GM18873 (cell line): Measurements from ENCODE around the gene TRAK1.
"Not testable (repeated sequence)": the region's sequence is repeated elsewhere in the genome, so short reads cannot be mapped to it uniquely, and the experiment has no call there.

Experiments used
- ATAC-seq: cut with Tn5 transposase; IDR thresholded peaks from one replicate; pipeline ENCODE4 v1.9.1; 2021; ENCODE audit warnings: mild to moderate bottlenecking, moderate library complexity, moderate number of reproducible peaks; ENCODE audit not compliant: unreplicated experiment, low FRiP score

The TRAK1 gene, protein sequence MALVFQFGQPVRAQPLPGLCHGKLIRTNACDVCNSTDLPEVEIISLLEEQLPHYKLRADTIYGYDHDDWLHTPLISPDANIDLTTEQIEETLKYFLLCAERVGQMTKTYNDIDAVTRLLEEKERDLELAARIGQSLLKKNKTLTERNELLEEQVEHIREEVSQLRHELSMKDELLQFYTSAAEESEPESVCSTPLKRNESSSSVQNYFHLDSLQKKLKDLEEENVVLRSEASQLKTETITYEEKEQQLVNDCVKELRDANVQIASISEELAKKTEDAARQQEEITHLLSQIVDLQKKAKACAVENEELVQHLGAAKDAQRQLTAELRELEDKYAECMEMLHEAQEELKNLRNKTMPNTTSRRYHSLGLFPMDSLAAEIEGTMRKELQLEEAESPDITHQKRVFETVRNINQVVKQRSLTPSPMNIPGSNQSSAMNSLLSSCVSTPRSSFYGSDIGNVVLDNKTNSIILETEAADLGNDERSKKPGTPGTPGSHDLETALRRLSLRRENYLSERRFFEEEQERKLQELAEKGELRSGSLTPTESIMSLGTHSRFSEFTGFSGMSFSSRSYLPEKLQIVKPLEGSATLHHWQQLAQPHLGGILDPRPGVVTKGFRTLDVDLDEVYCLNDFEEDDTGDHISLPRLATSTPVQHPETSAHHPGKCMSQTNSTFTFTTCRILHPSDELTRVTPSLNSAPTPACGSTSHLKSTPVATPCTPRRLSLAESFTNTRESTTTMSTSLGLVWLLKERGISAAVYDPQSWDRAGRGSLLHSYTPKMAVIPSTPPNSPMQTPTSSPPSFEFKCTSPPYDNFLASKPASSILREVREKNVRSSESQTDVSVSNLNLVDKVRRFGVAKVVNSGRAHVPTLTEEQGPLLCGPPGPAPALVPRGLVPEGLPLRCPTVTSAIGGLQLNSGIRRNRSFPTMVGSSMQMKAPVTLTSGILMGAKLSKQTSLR

DNA sequence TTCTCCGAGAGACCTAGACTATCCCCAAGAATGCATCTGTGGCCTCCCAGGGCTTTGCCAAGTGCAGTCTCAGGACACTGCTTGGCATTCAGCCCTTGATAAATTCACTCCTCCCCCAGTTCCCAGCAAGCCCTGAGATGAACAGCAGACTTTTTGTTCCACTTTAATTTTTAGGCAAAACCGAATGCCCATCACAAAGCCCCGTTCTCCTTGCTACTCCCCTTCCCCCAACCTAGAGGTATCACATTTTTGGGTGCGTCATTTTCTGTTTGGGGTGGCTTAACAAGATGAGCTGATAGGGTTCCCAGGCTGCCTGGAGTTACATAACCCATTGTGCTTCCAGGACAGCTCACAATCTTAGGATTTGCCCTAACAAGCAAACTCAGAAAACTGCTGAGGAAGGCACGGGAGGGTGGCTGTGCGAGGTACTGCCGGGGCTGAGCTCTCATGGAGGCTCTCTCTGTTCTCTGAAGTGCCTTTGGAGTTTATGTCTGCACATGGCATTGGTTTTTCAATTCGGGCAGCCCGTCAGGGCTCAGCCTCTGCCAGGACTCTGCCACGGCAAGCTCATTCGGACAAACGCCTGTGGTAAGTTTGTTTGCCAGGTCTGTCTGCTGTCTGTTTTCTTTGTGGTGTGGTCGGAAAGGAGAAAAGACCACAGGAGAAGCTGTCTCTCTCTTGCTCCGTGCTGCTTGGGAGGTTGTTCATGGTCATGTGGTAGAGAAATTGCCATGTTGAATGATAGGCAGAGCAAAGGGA lies at the start of gene TRAK1:
TRAK1 (plus strand) TSS at position 385 of the 759 bp plus-strand sequence; CDS start at position 498, 113 bp downstream.
- ATAC-seq = no peak

DNA sequence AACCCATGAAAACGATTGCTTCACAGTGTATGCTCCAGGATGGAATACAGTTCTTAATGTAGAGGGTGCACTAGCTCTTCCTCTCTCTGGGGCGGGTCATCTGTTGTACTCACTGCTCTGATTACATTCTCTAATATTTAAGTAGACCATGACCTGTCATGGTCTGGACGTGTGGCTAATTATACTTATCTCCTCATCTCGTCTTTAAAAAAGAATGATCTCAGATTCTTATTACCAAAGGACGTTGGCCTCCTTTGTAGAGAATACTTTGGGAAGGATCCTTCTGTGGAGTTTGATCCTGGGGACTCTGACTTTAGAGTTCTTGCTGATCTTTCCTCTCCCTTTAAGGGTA lies 48.4 kb upstream of the TRAK1 start:
- ATAC-seq = no peak

DNA sequence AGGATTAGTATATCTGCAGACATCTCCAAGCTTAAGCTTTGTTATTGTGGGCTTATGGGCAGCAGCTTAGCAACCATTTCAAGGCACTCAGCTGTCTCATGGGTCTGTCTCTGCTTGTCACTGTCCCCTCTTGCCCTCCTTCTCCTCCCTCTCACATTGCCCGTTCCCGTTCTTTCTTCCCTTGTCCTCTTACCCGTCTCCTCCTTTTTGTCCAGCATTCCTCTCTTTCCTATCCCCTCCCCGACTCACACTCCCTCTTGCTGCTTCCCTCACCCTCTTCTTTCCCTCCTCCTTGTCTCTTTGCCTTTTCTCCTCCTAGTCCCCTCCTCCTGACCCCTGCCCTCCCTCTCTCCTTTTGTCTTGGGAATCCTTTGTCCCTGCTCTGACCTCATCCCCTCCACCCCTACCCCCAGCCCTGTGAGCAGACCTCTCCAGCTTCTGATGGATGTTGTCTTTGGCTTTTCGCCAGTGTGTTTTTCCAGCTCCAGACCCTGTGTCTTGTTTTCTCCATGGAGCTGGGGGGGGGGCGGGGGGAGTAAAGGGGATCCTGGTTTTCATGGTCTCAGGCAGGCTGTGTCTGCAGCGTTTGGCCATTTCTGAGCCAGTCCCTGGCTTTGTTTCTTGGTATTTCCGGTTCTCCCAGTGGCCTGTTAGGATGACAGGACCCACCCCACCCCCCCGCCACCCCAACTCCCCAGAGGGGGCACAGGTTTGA lies 47.9 kb upstream of the TRAK1 start:
- no peak for ATAC-seq

DNA sequence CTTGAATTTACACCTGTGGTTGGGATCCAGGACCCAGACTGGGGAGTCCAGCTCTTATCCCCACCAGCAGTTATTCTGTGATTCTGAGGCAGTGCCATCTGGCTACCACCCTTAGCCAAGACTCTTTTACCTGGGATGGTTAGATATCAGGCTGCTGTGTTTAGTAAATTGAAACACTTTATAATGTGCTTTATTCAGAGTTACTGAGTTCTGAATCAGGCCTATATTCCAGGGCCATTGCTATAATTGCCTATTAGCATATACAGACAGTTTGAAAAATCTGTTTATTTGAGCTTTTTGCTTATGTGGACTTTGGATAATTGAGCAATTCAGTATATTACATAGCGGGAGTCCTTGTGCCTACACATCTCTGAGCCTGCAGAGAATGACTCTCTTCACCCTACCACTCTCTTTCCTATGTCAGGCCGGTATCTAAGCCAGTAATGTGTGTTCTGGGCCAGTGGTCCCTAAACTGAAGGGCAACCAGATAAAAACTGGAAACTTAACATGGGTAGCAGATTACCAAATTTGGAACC lies 45.4 kb upstream of the TRAK1 start:
- ATAC-seq = no peak

DNA sequence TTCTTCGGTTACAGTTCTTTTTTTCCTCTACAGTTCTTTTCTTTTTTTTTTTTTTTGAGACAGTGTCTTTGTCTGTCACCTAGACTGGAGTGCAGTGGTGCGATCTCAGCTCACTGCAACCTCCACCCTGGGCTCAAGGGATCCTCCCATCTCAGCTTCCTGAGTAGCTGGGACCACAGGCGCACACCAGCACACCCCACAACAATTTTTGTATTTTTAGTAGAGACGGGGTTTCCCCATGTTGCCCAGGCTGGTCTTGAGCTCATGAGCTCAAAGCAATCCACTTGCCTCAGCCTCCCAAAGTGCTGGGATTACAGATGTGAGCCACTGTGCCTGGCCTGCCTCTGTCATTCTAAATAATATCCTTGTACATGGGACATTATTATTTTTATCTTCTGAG lies 42.6 kb upstream of the TRAK1 start:
- ATAC-seq = not testable (repeated sequence)

DNA sequence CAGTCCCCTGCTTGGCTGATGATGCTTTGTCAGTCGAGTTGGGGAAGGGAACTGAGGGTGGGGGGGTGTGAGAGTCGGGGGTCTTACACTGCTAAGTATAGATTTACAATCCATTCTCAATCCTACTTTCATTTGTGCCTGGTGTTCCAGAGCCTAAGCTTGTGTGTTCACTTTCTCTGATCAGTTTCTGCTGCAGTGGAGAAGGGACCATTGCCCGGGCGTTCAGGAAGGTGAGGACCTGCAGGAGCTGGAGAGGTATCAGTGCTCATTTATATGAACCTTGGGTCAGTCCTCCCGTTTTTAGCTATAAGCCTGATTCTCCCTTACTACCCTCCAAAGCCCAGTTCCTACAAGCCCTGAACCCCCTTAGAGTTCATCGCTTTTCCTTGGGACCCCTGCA lies 41.0 kb upstream of the TRAK1 start:
- no peak for ATAC-seq

DNA sequence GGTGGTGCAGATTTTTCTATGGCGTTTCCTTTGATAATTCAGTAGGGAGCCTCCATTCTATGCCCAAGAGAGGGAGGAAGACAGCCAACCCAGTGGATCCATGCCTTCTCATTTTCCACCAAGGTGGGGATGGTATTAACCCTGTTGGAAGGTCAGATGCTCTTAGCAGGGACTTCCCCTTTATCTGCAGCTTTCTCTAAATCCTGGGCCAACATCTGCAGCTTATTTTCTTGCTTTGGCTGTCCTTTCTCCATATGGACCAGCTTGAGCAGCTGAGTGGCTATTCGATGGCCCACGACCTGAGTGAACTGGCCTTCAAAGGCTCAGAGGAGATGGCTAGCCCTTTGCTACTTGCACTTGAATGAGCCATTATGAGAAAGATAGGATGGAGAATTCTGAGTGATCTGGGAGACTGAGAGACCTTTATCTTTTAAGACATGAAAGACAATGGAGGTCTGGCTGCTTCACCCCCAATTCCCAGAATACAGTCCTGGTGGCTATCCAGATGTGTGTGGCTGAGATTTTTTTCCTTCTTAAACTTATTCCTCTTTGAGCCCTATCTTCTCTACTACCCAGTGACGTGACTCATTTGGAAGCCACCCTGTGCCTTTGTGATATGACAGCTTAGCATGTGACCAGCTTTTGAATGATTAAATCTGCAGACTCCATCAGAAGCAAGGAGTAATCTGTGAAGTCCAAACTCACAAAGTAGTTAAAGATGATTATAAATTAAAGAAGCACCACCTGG lies 39.6 kb upstream of the TRAK1 start:
- no peak for ATAC-seq

DNA sequence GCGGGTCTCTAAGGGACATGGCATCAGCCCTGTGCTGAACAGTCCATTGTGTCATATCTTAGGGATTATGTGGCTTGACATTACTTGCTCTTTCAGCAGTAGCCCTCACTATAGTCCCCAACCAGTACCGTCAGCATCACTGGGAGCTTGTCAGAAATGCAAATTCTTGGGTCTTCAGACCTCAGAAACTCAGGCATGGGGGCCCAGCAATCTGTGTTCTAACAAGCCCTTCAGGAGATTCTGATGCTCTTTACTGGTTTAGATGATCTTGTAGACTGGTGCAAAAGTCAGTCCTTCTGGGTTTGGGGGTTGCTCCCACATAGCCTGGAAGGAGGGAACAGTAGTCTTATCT lies 39.0 kb upstream of the TRAK1 start:
- ATAC-seq = peak; percentile 65

DNA sequence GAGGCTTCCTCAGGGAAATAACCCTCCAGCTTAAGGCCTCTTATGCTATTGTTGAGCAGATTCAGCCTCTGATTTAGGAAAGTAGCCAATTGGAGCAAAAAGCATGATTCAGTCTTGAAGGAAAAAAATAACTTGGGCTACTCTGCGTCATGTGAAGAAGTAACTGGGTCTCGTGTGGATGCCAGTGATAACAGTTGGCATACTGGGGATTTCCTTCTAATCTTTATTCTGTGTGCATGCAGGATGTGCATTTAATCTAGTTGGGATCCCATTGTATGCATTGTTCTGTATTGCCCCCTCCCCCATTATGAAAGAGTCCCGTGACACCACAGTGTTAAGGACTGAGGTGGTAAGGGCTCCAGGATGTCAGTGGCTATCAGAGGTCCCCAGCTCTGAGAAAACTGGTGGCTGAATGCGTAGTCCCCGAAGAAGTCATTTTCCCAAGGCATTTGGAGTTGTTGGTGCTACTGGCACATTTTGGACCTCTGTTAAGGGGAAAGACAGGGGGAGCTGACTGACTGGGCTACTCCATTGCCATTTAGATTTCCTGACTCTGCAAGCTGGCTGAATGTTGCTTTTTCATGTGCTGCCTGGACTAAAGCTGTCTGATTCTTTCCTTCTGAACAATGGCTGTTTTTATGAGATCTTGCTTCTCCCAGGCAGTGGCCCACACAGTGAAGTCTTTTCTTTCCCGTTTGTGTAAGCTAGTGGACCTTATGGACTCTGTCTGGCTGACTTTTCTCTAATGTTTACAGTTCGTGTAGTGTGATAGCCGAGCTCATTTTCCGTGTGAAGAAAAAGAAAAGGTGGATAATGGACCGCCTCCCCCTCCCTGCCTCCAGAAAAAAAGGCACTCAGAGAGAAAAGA lies 38.4 kb upstream of the TRAK1 start:
- no peak for ATAC-seq

DNA sequence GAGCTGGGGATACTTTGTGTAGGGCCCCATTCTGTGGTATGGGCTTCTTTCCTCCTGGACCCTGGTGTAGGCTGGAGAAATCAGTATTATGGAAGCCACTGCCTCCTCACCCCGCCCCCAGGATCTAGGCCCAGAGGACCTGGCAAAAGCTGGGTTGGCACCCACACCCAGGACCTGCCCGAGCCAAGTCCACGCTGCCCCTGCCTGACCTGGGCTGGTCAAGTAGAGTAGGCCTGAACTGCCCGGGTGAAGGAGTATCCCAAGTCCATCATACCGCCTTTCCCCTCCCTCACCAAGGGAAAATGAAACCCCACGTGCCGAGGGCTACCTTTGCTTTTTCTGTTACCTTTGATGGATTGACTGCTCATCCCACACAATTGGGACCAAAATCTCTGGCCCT lies 37.7 kb upstream of the TRAK1 start:
- ATAC-seq = no peak

DNA sequence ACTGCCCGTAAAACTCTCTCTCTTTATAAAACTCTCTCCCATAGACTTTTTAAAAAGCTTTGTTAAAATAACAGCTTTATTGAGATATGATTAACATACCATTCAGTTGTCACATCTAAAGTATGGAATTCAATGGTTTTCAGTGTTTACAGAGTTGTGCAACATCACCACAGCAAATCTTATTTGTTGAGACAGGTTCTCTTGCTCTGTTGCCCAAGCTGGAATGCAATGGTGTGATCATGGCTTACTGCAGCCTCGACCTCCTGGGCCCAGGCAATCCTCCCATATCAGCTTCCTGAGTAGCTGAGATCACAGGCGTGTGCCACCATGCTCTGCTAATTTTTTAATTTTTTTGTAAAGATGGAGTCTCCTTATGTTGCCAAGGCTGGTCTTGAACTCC lies 35.9 kb upstream of the TRAK1 start:
- no peak for ATAC-seq

DNA sequence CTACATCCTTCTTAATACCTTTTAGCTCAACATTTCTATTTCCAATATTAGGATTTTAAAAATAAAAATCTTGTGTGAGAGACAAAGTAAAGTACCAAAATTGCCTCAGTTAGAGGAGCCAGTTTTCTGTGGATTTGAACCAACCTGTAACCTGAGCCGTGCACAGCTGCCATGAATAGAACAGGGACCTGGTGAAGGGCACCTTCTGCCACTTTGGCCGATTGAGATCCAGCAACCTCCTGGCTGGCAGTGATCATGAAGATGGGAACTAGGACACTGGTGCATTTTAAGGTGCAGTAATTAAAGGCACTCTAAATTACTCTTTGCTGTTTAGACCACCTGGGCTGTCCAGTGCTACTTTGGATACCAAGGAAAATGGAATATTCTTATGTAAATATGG lies 34.3 kb upstream of the TRAK1 start:
- no peak for ATAC-seq

DNA sequence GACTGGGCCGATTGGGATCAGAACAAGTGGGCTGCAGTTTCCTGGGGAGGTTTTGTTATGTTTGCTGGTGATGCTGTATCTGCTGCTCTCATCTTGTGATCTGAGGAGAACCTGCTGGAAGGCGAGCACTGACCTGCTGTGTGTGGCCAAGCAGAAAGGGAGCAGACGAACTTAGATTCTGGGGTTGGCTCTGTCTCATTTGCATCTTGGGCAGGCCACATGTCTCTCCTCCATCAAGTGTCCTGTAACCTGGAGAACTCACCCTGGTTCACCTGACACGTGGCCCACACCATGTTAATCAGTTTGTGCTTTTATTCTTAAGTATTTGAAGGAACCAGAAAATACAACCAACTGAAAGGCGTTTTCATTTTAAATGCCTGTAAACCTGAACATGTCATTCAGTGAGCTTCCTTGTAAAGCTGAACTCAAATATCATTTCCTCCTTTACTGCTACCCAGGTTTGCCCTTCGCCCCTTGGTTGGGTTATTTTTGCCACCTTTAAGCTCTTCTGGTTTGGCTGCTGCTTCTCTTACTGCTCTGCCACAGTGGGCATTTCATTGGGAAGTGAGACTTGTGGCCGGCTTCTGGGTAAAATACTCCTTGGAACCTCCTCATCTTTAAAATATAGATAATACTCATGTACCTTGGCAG lies 33.5 kb upstream of the TRAK1 start:
- peak; percentile 68 for ATAC-seq

DNA sequence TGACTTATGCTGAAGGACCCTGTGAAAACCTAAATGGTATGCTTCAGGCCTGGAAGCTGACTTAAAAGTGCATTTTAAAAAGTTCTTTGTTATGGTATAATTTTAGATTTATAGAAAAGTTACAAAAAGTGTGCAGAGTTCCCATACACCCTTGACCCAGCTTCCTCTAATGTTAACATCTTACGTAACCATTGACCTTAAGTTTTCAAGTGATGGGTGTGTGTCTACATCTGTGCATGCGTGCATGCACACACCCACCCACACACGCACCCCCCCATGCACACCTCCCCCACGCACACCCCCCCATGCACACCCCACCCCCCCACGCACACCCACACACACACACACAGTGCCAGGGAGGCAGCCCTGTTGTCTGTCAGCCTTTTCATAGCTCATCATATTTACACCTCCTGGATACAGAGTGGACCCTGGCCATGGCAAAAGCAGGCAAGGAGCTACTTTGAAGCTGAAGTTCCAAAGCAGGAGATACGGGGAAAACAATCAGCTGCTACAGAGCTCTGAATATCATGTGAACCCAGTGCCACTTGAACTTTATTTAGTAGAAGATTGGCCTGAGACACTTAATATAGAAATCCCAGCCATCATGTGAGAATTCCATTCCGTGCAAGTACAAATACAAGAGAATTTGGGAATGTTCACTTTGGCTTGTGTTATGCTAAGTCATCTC lies 30.0 kb upstream of the TRAK1 start:
- ATAC-seq = no peak

DNA sequence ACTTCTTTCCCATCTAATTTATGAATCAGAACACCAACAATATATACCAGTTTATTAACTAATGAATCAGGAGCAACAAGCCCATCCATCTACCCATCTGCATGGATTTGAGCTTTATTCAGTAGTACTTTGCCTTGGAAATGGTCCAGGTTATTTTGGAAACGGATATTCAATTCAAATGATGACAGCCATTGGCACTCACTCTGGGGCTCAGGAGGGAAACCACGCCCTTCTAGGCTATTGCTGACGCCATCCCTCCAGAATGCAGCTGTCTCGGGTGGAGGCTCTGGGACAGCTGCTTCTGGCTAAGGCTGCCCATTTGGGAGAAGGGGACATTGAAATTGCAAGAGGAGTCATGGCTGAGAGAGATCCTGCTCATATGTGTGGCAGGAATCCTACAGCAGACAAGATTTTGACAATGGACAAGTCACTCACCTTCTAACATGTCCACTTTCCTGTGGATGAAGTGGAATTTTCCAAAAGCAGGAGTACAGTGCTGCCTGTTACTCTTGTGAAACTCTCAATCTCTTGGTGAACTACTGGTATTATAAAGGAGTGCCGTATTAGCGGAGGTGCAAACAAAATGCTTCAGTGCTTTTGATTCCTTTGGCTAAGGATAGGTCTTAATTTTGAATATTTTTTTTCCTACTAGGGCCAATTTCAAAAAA lies 29.3 kb upstream of the TRAK1 start:
- ATAC-seq = no peak

DNA sequence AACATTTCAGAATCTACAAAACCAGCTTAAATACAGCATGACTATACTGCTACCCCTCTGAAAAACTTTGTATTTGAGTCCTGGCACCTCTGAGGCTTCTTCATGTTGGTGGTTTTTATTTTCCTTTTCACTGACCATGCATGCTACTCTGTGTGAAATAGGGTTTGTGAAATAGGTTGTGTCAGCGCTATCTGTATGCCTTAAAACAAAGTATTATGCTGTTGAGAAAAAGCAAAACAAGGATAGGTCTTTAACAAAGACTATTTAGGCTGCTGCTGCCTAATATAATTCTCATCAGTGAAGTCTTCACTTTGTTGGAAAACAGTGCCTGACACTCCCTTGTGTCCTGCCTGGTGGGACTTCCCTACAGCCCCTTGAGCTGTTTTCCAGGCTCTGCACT lies 28.7 kb upstream of the TRAK1 start:
- ATAC-seq = no peak

DNA sequence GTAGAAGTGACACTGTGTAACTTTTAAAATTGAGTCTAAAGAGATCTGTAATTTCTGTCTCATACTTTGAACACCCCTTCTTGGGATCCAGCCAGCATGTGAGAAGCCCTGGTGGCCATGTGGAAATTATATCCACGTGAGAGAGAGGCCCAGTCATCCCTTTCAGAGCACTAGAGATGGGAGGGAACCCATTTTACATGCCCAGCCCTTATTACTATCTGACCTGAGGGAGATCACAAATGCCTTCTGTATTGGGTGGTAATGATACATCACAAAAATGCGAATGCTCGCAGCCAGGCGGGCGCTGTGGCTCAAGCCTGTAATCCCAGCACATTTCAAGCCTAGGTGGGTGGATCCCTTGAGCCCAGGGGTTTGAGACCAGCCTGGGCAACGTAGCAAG lies 27.3 kb upstream of the TRAK1 start:
- ATAC-seq = no peak
